Cardiac muscle cell (in vitro differentiated cells and primary cell): Measurements from ENCODE around the gene MACROD1. TPM values are rescaled to one million over a fixed set of nuclear protein-coding genes. Genes with fewer than 3 reads are reported as not detected.
A peak's percentile ranks its signal among the peaks of the same experiment; 100 is the strongest.

Source experiments
- DNase-seq, 2 donors: peaks; one replicate each; pipeline versions ENCODE4 v3.0.0 to v3.0.0-alpha.2; 2010 to 2017; ENCODE audit warnings: low read depth in 1 of 2, low spot score in 1 of 2
- H3K27ac ChIP-seq: fragments of 200-600 bp; sonication (generic); 2 replicates; pipeline ENCODE4 v1.5.1; 2016
- H3K27me3 ChIP-seq: fragments of 200-600 bp; sonication (generic); 2 replicates; pipeline ENCODE4 v1.6.0; 2016; ENCODE audit warnings: control low read depth
- H3K36me3 ChIP-seq: fragments of 200-600 bp; sonication (generic); 2 replicates; pipeline ENCODE4 v1.5.1; 2016; ENCODE audit warnings: control low read depth
- H3K4me1 ChIP-seq: fragments of 200-600 bp; sonication (generic); 2 replicates; pipeline ENCODE4 v1.8.1; 2017; ENCODE audit warnings: low read depth, mild to moderate bottlenecking, mixed run types
- H3K4me3 ChIP-seq: fragments of 200-600 bp; sonication (generic); 2 replicates; pipeline ENCODE4 v1.5.1; 2016; ENCODE audit warnings: mild to moderate bottlenecking
- H3K9me3 ChIP-seq: fragments of 200-600 bp; sonication (generic); 2 replicates; pipeline ENCODE4 v1.5.1; 2017; ENCODE audit warnings: low read depth, mild to moderate bottlenecking, control low read depth
- CTCF ChIP-seq: IDR thresholded peaks from 2 replicates; pipeline ENCODE4 v1.5.1; 2012; ENCODE audit warnings: low read depth, mild to moderate bottlenecking, low read length
- polyA plus RNA-seq: library from polyadenylated mRNA; unstranded; fragments of >200 nt; fragmentation: Nextera tagmentation; extraction: Ambion mirVana; gene quantifications from 2 replicates; pipeline ENCODE4 v1.2.1, GENCODE V29; 2016
- total RNA-seq: library from RNA; depleted of rRNA; stranded (reverse); fragments of >200 nt; gene quantifications from 2 replicates; pipeline ENCODE4 v1.2.3, GENCODE V29; 2016

The MACROD1 gene
- total and polyA plus RNA-seq, 2 experiments from 2014 or later, result 134 to 156 TPM

DNA sequence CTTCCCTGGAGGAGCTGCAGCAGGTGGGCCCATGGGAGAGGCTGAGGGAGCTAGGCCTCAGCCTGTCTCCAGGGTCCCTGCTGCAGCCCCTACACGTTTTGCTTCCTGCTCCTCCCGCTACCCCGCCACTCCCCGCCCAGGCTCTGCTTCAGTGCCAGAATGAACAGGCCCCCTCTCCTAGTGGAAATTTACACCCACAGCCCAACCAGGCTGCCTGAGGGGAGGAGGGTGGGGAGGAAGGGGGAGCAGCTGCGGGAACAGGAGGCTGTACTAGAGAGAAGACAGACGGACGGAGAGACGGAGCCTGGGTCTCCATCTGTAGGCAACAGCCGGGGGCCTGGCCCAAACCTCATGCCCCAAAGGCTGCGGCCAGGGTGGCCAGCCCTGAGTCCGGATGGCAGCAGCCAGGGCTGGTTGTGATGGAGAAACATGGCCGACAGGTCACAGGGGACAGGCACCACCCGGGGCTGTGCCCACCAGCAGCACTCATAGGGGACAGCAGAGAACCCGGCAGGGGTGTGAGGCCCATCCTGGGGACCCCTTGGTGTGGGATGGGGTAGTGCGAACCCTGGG lies 109.6 kb downstream of the MACROD1 start:
- no peak overlapping the region for H3K27ac ChIP-seq
- H3K4me3 ChIP-seq, result no peak overlapping the region
- peaks cover 5% of the 10 kb centered on the region for H3K4me1 ChIP-seq
- H3K9me3 ChIP-seq, result no peaks in the 10 kb centered on the region
- no peak for TF ChIP-seq CTCF
- no peaks in the 10 kb centered on the region for H3K27me3 ChIP-seq
- no peak for DNase-seq
- H3K36me3 ChIP-seq, result no peaks in the 10 kb centered on the region

DNA sequence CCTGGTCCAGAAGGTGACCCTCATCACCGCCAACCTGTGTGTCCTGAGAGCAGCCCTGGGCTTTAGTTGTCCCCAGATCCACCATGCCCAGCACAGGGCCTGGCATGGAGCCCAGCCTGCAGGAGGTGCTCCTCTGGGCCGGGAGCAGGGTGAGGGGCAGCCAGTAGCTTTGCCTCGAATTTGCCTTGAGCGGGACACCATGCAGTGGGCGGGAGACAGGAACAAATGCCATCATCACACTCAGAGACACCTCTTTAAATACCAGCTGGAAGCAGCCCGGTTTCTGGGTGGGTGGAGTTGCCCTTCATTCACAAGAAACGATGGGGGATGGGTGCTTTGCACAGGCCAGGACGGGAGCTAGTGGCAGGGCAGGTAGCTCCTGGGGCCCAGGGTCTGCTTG lies 110.8 kb downstream of the MACROD1 start:
- no peaks in the 10 kb centered on the region for H3K27me3 ChIP-seq
- H3K36me3 ChIP-seq, result no peaks in the 10 kb centered on the region
- no peak overlapping the region for H3K27ac ChIP-seq
- H3K9me3 ChIP-seq, result no peaks in the 10 kb centered on the region
- DNase-seq, result peak in 1 of 2 donors; percentile 27
- no peak overlapping the region for H3K4me3 ChIP-seq
- no peak for TF ChIP-seq CTCF
- no peaks in the 10 kb centered on the region for H3K4me1 ChIP-seq

GRCh38 chr11:64053699-64054098 lies 112.2 kb downstream of the MACROD1 start:
- DNase-seq, result peak in 1 of 2 donors; percentile 28
- H3K4me1 ChIP-seq, result no peaks in the 10 kb centered on the region

GRCh38 chr11:64052938-64053622 lies 112.8 kb downstream of the MACROD1 start:
- H3K27me3 ChIP-seq, result no peaks in the 10 kb centered on the region
- TF ChIP-seq CTCF, result no peak
- no peak for DNase-seq

More at GRCh38 chr11:64053699-64054098, 112.2 kb downstream of the MACROD1 start:
- Histone ChIP-seq H3K36me3 (no peaks in the 10 kb centered on the region), H3K27me3 (no peaks in the 10 kb centered on the region), H3K27ac (no peak overlapping the region), H3K4me3 (no peak overlapping the region), H3K9me3 (no peaks in the 10 kb centered on the region)
- TF ChIP-seq CTCF, result no peak

GRCh38 chr11:64052436-64052835 lies 113.5 kb downstream of the MACROD1 start:
- peaks cover 6% of the 10 kb centered on the region for H3K4me1 ChIP-seq
- no peak for TF ChIP-seq CTCF

More at GRCh38 chr11:64052938-64053622, 112.8 kb downstream of the MACROD1 start:
- Histone ChIP-seq H3K36me3 (no peaks in the 10 kb centered on the region), H3K27ac (no peak overlapping the region), H3K4me1 (peaks cover 4% of the 10 kb centered on the region), H3K4me3 (no peak overlapping the region), H3K9me3 (no peaks in the 10 kb centered on the region)

More at GRCh38 chr11:64052436-64052835, 113.5 kb downstream of the MACROD1 start:
- Histone ChIP-seq H3K27ac (no peak overlapping the region), H3K36me3 (no peaks in the 10 kb centered on the region), H3K4me3 (no peak overlapping the region), H3K27me3 (no peaks in the 10 kb centered on the region), H3K9me3 (no peaks in the 10 kb centered on the region)
- DNase-seq, result no peak
